ENCODE measurements around the gene BTBD16.

DNA sequence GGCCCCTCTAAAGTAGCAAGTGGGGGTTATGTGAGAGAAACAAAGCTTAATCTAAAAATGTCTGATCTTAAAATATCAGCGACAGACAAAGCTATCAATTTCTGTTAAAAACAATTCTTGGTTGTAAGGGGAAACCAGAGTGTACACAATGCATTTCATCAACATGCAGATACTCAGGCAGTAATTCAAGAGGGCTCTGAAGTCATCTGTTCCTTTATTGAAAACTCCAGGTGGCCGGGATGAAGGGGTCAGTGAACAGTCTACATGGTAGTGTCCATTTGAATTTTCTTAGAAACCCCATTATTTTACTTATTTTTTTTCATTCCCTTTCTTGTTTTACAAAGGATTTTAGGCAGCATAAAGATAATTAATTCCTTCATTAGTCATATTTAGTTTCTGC is 36.7 kb upstream of the BTBD16 start:
- TF ChIP-seq, protein P1, sequence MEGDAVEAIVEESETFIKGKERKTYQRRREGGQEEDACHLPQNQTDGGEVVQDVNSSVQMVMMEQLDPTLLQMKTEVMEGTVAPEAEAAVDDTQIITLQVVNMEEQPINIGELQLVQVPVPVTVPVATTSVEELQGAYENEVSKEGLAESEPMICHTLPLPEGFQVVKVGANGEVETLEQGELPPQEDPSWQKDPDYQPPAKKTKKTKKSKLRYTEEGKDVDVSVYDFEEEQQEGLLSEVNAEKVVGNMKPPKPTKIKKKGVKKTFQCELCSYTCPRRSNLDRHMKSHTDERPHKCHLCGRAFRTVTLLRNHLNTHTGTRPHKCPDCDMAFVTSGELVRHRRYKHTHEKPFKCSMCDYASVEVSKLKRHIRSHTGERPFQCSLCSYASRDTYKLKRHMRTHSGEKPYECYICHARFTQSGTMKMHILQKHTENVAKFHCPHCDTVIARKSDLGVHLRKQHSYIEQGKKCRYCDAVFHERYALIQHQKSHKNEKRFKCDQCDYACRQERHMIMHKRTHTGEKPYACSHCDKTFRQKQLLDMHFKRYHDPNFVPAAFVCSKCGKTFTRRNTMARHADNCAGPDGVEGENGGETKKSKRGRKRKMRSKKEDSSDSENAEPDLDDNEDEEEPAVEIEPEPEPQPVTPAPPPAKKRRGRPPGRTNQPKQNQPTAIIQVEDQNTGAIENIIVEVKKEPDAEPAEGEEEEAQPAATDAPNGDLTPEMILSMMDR (IDR thresholded peaks at IDR 0.05) = no peak
- no peak for TF ChIP-seq REST (IDR thresholded peaks at IDR 0.05; ENCODE audit: insufficient read depth in 1 of 2, low read depth in 2 of 2, low read length in 1 of 2)
- TF ChIP-seq POLR2AphosphoS5 (IDR thresholded peaks at IDR 0.05; ENCODE audit: low read depth, low read length) = no peak
- TF ChIP-seq SIN3A (IDR thresholded peaks at IDR 0.05; ENCODE audit: borderline replicate concordance, insufficient read depth, low read depth, low read length) = no peak
- no peak for TF ChIP-seq TCF7L2 (IDR thresholded peaks at IDR 0.05; ENCODE audit: low read depth, low read length)

All from Panc1 (cell line).